DMS153 treated with DMSO at 0.1 percent for 48 hours (cell line): ENCODE results near the gene CALHM6.
A peak's percentile ranks its signal among the peaks of the same experiment; 100 is the strongest.

Experiments
- DNase-seq: peaks from one replicate; lab custom pipeline; 2025; ENCODE audit not compliant: unreplicated experiment; lab: John Stamatoyannopoulos, UW

CALHM6 gene

GRCh38 chr6:116445102-116445501 is 16.1 kb upstream of the CALHM6 start:
- no peak for DNase-seq

DNA sequence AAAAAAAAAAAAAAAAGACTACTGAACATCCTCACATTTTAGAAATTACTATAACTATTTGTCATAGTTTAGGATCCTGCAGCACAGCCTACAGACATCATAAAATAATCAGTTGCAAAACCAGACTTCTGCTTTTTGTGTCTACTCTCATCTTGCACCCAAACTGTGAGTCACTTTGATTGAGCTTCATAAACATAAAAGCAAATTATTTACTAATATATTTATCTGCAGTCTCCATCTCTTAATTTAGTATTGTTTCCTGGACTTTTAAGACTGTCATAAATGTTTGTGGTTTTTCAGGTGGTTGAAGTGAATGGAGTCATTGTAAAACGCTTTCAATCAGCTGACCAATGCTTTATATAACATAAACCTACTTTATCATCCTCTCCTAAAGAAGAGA is 14.8 kb upstream of the CALHM6 start:
- DNase-seq = no peak

GRCh38 chr6:116447052-116447451 is 14.1 kb upstream of the CALHM6 start:
- DNase-seq = no peak

DNA sequence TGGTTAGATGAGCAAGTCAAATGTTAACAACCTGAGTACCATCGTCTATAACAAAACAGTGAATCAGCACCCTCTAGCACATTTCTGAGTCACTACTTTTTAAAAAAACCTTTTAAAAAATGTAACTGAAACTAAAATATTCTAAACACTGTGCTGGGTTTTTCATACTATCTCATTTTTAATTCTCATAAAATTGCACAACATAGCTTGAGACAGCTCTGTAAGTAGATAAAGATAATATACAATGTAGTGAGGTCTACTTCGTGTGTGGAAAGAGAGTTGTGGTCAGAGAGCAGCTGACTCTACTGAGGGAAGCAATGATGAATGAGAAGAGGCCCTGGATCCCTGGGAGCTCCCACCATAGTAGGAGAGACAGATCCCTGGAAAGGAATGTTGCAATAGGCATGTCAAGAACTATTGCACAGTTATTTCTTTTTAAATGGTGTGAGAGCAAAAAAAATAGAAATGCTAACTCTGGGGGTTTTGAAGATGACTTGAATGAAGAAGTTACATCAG is 13.6 kb upstream of the CALHM6 start:
- DNase-seq = no peak

GRCh38 chr6:116449565-116449964 is 11.6 kb upstream of the CALHM6 start:
- no peak for DNase-seq

GRCh38 chr6:116450185-116450710 is 10.9 kb upstream of the CALHM6 start:
- DNase-seq = no peak

DNA sequence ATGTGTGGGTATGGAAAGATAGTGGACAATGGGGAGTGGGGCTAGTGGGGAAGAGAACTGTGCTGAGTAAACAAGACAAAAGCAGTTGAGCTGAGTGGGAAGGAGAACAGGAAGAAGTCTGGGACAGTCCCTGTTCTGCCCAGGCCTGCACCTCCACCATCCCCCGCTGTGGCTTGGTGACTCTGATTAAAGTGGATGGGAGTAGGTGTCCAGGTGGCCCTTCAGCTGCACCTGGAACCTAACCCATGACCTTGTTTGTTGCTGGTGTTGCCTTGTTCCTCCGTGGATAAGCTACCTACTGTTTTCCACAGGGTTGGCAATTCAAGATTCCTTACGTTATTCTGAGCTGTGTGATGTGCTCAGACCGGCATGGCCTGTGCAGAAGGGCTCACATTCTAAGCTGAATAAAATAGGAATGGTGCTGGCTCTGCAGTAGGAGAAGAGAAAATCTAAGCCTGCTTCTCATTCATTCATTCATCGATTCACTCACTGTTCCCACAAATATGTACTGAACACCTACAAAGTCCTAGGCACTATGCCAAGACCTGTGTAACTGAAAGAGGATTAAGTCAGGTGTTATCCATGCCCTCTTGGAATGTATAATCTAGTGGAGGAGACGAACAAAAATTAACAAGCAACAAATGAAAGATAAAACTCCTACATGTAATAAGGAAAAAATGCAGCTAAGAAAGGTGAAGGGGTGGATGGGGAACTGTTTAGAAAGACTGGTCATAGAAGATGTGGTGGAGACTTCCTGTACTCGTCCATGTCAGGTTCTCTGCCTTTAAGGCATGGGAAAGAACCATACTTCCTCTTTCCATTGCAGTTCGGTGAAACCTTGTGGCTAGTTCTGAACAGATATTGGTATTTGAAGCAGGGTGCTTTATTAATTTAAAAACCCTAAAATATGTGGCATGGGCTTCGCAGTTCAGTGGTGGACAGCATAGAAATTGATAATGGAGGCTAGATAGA is 10.1 kb upstream of the CALHM6 start:
- no peak for DNase-seq

- no peak for DNase-seq
Measured at GRCh38 chr6:116451916-116452315, 9.3 kb upstream of the CALHM6 start.

GRCh38 chr6:116452531-116452930 is 8.6 kb upstream of the CALHM6 start:
- DNase-seq = no peak

DNA sequence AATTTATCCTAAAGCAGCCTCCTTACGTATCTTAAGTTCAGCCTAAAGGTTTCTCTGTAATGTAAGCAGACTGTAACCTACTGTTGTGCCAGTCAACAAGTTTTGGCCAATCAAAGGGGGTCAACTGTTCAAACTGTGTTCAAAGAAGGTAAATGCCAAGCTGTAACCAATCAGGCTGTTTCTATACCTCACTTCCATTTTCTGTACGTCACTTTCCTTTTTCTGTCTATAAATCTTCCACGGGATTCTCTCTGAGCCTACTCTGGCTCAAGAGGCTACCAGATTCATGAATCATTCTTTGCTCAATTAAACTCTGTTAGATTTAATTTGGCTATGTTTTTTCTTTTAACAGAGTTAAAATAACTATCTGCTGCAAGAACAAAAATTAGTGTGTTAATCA is 5.1 kb upstream of the CALHM6 start:
- DNase-seq = no peak

GRCh38 chr6:116456927-116457326 is 4.2 kb upstream of the CALHM6 start:
- DNase-seq = no peak

GRCh38 chr6:116458264-116458663 is 2.9 kb upstream of the CALHM6 start:
- no peak for DNase-seq

DNA sequence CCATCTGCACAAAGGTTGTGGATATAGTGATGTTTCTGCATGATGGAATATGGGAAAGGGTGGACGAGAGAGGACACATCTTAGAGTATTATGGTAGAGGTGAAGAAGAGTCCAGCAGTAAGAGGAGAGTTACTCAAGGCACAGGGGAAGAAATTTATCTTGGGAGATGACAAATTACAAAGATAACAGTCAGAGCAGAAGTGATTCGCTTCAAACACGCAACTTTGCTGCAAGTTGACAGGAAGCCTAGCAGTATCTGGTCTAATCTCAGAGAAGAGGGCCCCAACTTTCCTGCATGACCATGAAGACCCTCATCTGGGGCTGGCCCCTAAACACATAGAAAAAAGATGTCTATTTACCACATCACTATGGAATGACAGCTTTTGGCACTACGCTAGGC is 1.2 kb upstream of the CALHM6 start:
- DNase-seq = no peak

- peak; percentile 21 for DNase-seq
Measured at GRCh38 chr6:116461932-116462885, 1.0 kb downstream of the CALHM6 start.

GRCh38 chr6:116463301-116463700 is 2.1 kb downstream of the CALHM6 start:
- DNase-seq = no peak

DNA sequence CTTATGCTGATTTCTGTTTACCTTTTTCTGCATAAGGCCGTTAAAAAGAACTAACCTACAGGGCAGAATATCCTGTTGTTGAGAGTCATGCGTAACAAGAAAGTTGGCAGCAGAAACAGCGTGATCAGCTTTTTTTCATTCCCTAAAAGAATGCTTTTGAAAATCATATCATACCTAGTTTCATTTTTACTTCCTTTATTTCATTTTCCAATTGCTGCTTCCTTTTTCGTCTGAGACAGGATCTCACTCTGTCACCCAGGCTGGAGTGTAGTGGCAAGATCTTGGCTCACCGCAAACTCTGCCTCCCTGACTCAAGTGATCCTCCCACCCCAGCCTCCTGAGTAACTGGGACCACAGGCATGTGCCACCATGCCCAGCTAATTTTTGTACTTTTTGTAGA is 4.1 kb downstream of the CALHM6 start:
- no peak for DNase-seq

GRCh38 chr6:116467096-116467495 is 5.9 kb downstream of the CALHM6 start:
- no peak for DNase-seq

DNA sequence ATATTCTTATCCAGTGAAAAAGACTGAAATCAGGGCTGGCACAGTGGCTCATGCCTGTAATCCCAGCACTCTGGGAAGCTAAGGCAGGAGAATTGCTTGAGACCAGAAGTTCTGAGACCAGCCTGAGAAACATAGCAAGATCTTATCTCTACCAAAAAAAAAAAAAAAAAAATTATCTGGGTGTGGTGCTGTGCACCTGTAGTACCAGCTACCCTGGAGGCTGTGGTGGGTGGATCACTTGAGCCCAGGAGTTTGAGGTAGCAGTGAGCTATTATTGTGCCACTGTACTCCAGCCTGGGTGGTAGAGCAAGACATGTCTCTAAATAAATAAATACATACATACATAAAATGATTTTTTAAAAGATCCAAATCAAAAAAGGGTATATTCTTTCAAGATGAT is 6.3 kb downstream of the CALHM6 start:
- DNase-seq = no peak

DNA sequence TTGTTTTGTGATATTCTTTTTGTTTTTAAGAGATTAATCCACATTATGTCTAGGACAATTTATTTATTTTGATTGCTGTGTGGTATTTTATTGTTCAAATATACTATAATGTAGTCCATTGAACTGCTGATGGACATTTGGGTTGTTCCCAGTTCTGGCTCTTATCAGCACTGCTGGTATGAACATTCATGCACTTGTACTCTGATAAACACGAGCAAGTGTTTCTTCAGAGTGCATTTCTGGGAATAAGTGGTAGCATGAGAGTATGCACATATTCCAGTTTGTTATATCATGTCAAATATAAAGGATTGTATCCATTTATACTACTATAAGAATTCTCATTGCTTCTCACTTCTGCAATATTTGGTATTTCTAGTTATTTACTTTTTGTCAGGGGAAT is 7.1 kb downstream of the CALHM6 start:
- no peak for DNase-seq

- no peak for DNase-seq
Measured at GRCh38 chr6:116471531-116471930, 10.4 kb downstream of the CALHM6 start.

GRCh38 chr6:116472706-116473105 is 11.5 kb downstream of the CALHM6 start:
- no peak for DNase-seq
